ENCODE measurements around the gene IRS2. TPM values are rescaled to one million over a fixed set of nuclear protein-coding genes. Genes with fewer than 3 reads are reported as not detected.

The IRS2 gene
- total and polyA plus RNA-seq, 2 donors, result 6.5 to 11.3 TPM

DNA sequence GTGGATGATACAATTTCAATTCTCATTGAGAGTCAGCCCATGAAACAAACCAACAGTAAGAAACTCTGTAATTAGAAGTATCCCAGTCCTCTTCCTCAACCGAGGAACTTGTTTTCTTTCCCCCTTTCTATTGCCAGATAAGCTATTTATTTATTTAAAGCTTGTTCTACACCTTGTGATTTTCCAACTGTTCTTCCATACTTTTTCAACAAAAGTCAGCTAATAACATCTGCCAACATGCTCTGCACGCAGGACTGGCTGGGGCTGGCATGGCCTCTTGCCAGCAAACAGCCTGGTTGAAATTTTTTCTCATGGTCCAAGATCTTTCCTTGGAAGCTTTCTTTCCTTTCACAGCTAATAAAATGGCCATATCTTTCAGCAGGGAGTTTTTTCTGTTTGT, 2.9 kb upstream of the IRS2 start:
- DNase-seq (ENCODE audit: extremely low spot score), result no peak
- H3K4me3 ChIP-seq (ENCODE audit: low read depth, low read length), result no peak overlapping the region
- H3K36me3 ChIP-seq (ENCODE audit: insufficient read depth), result no peaks in the 10 kb centered on the region
- no peaks in the 10 kb centered on the region for H3K4me1 ChIP-seq (ENCODE audit: insufficient read depth)
- no peak overlapping the region for H3K27ac ChIP-seq (ENCODE audit: low read depth)
- 35% methylated on average over 2 of the region's 2 CpGs for WGBS

DNA sequence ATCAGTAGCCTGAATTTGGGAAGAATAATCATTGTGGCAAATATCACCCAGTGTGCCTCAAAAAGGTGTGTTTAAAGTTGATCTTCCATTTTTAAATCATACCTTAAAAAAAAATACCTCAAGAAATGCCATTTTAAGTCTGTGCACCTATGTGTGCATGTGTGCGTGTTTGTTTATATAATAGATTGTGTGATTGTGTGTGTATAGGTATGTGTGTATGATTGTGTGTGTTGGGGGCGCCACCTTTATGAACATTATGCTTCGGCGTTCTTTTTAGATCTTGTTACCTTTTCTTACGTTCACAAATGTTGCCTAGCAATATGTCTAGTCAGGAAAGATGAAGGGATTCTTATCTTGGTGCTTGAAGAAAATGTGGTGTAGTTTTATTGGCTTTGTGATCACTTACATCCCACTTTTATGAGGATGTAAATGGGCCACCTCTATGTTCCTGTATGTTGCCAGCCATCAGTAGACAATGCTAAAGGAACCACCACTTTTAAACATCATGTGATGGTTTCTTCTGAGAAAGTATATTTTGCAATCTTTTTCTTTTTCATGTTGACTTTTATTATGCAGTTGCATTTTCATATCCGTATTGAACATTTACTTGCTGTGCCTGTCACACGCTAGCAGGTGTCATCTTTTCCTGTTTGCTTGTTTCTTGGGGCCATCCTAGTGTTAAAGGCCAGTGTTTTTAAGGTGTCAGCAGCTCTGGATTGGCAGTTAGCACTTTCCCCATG, 2.2 kb upstream of the IRS2 start:
- WGBS, result 70% methylated on average over 7 of the region's 7 CpGs
- no peaks in the 10 kb centered on the region for H3K36me3 ChIP-seq (ENCODE audit: insufficient read depth)
- H3K27ac ChIP-seq (ENCODE audit: low read depth), result no peak overlapping the region
- DNase-seq (ENCODE audit: extremely low spot score), result no peak
- H3K4me1 ChIP-seq (ENCODE audit: insufficient read depth), result no peaks in the 10 kb centered on the region
- no peak overlapping the region for H3K4me3 ChIP-seq (ENCODE audit: low read depth, low read length)

DNA sequence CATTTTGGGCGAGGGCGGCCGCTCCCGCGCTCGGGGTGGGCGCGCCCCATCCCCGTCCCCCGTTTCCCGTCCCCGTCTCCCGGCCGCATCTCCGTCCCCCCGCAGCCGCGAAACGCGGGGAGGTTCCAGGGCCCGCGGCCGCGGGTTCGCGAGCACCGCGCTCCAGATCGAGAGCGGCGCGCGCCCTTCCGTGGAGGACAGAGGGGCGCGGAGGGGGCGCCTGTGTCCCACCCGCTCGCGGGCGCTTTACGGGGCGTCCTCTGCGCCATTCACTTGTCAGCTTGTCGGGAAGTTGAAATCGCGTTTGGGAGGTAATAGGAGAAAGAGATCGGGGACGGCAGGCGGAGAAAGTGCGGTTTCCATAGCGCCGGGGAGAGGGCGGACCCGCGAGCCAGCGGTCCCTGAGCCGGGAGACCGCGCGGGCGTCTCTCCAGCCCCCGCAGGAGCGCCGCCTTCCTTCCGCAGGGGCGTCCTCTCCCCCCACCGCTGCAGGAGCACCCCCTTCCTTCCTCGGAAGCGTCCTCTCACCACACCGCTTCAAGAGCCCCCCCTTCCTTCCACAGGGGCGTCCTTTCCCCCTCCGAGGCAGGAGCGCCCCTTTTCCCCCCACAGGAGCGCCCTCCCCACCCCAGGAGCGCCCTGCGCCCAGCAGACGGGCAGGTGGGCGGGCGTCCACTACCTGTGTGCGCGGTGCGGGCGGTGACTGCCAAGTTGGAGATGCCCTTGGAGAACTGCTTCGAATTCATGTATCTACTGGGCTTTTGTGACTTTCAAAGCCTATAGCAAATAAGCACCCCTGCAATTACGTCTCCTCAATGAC, 962 bp upstream of the IRS2 start:
- Histone ChIP-seq H3K4me1 (ENCODE audit: insufficient read depth) (no peaks in the 10 kb centered on the region), H3K36me3 (ENCODE audit: insufficient read depth) (peaks cover 4% of the 10 kb centered on the region), H3K27ac (ENCODE audit: low read depth) (no peak overlapping the region), H3K4me3 (ENCODE audit: low read depth, low read length) (peak overlapping the region; percentile 90)
- under 1% methylated on average over 86 of the region's 86 CpGs for WGBS
- DNase-seq (ENCODE audit: extremely low spot score), result no peak

DNA sequence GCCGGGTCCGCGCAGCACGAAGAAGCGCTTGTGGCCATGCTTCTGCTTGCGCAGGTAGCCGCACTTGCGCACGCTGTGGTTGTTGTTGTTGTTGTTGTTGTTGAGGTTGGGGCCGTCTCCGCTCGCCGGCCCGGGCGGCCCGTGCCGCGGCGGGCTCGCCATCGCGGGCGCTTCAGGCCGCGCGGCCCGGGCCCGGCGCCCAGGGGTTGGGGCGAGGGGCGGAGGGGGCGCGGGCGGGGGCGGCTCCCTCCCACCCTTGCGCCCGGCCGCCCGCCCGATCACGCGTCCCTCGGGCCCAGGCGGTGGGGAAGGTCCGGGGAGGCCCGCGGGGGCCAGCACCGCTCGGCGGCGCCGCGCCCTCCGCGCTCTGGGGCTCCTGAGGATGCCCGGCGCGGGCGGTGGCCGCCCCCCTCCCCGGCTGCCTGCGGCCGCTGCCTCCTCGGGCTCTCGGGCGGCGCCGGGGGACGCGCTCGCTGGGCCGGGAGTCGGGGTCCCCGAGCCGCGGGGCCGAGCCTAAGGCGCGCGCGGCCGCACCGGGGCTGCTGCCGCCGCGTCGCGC, 412 bp downstream of the IRS2 start:
- Histone ChIP-seq H3K36me3 (ENCODE audit: insufficient read depth) (peaks cover 4% of the 10 kb centered on the region), H3K27ac (ENCODE audit: low read depth) (peak overlapping the region; percentile 74), H3K4me1 (ENCODE audit: insufficient read depth) (peaks cover 3% of the 10 kb centered on the region), H3K4me3 (ENCODE audit: low read depth, low read length) (peak overlapping the region; percentile 90)
- DNase-seq (ENCODE audit: extremely low spot score), result no peak
- WGBS, result under 1% methylated on average over 86 of the region's 88 CpGs

DNA sequence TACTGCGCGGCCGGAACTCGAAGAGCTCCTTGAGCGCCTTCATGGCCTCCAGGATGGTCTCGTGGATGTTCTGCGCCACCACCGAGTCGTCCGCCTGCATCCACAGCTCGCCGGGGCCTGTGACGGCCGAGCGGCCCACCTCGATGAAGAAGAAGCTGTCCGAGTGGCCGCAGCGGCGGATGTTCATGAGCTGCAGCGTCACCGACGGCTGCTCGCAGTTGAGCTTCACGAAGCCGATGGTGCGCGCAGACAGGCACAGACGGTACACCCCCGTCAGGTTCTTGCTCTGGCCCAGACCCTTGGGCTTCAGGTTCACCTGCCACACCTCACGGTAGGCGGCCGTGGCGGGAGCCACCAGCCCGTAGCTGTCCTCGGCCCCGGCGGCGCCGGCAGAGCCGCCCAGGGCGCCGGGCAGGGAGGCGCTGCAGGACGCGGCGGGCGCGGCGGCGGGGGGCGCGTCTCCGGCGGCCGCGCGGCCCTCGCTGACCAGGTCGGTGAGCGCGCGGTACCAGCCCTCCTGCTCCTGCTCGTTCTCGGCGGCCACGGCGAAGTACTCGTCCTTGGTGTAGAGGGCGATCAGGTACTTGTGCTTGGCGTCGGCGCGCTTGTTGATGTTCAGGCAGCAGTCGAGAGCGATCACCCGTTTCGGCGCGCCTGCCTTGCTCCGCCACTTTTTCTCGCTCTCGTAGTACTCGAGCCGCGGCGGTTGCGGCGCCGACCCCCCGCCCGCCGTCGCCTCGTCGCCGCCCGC, 1.1 kb downstream of the IRS2 start:
- H3K4me1 ChIP-seq (ENCODE audit: insufficient read depth), result peaks cover 3% of the 10 kb centered on the region
- H3K27ac ChIP-seq (ENCODE audit: low read depth), result peak overlapping the region; percentile 44
- peaks cover 4% of the 10 kb centered on the region for H3K36me3 ChIP-seq (ENCODE audit: insufficient read depth)
- 2% methylated on average over 98 of the region's 98 CpGs for WGBS
- DNase-seq (ENCODE audit: extremely low spot score), result no peak
- H3K4me3 ChIP-seq (ENCODE audit: low read depth, low read length), result peak overlapping the region; percentile 90

DNA sequence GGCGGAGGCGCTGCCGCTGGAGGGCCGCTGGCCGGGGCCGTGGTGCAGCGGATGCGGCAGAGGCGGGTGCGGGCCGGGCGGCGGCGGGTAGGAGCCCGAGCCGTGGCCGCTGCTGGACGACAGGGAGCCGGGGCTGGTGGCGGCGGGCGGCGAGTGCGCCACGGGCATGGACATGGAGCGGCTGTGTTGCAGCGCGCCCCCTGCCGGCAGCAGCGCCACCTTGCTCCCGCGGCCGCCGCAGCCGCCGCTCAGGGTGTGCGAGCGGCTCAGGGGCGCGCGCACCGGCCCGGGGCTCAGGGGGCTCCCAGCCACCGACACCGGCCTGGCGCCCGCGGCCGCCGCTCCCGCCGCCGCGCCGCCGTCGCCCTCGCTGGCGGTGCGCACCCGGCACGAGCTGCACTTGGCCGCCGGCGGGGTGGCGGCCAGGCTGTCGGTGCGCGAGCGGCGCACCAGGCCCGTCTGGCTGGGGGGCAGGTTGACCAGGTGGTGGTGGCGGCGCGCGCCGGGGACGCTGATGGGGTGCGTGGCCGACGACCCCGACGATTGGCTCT, 1.7 kb downstream of the IRS2 start:
- Histone ChIP-seq H3K36me3 (ENCODE audit: insufficient read depth) (peaks cover 4% of the 10 kb centered on the region), H3K27ac (ENCODE audit: low read depth) (no peak overlapping the region), H3K4me3 (ENCODE audit: low read depth, low read length) (peak overlapping the region; percentile 90), H3K4me1 (ENCODE audit: insufficient read depth) (peaks cover 3% of the 10 kb centered on the region)
- no peak for DNase-seq (ENCODE audit: extremely low spot score)
- 1% methylated on average over 82 of the region's 83 CpGs for WGBS

DNA sequence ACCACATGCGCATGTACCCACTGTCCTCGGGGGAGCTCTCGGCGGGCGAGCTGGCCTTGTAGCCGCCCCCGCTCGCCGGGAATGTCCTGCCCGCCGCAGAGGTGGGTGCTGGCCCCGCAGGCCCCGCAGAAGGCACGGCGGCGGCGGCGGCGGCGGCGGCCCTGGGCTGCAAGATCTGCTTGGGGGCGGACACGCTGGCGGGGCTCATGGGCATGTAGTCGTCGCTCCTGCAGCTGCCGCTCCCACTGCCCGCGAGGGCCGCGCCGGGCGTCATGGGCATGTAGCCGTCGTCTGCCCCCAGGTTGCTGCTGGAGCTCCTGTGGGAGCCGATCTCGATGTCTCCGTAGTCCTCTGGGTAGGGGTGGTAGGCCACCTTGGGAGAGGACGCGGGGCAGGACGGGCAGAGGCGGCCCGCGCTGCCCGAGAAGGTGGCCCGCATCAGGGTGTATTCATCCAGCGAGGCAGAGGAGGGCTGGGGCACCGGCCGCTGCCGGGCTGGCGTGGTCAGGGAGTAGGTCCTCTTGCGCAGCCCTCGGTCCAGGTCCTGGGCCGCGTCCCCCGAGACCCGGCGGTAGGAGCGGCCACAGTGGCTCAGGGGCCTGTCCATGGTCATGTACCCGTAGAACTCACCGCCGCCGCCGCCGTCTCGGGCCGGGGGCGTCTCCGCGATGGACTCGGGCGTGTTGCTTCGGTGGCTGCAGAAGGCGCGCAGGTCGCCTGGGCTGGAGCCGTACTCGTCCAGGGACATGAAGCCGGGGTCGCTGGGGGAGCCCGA, 2.4 kb downstream of the IRS2 start:
- no peak overlapping the region for H3K27ac ChIP-seq (ENCODE audit: low read depth)
- 66% methylated on average over 81 of the region's 81 CpGs for WGBS
- DNase-seq (ENCODE audit: extremely low spot score), result no peak
- H3K4me1 ChIP-seq (ENCODE audit: insufficient read depth), result peaks cover 3% of the 10 kb centered on the region
- peak overlapping the region; percentile 90 for H3K4me3 ChIP-seq (ENCODE audit: low read depth, low read length)
- H3K36me3 ChIP-seq (ENCODE audit: insufficient read depth), result peaks cover 4% of the 10 kb centered on the region

DNA sequence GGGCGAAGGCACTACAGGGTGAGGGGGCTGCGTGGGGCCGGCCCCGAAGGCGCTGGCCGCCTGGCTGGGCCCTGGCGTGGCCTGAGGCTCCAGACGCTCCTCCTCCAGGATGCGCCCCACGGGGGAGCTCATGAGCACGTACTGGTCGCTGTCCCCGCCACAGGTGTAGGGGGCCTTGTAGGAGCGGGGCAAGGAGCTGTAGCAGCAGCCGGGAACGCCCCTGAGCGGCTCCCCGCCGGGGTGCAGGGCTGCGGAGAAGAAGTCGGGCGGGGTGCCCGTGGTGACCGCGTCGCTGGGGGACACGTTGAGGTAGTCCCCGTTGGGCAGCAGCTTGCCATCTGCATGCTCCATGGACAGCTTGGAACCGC, 3.0 kb downstream of the IRS2 start:
- no peak overlapping the region for H3K27ac ChIP-seq (ENCODE audit: low read depth)
- no peak overlapping the region for H3K4me3 ChIP-seq (ENCODE audit: low read depth, low read length)
- H3K36me3 ChIP-seq (ENCODE audit: insufficient read depth), result peaks cover 4% of the 10 kb centered on the region
- peaks cover 3% of the 10 kb centered on the region for H3K4me1 ChIP-seq (ENCODE audit: insufficient read depth)
- DNase-seq (ENCODE audit: extremely low spot score), result no peak
- 94% methylated on average over 29 of the region's 29 CpGs for WGBS

DNA sequence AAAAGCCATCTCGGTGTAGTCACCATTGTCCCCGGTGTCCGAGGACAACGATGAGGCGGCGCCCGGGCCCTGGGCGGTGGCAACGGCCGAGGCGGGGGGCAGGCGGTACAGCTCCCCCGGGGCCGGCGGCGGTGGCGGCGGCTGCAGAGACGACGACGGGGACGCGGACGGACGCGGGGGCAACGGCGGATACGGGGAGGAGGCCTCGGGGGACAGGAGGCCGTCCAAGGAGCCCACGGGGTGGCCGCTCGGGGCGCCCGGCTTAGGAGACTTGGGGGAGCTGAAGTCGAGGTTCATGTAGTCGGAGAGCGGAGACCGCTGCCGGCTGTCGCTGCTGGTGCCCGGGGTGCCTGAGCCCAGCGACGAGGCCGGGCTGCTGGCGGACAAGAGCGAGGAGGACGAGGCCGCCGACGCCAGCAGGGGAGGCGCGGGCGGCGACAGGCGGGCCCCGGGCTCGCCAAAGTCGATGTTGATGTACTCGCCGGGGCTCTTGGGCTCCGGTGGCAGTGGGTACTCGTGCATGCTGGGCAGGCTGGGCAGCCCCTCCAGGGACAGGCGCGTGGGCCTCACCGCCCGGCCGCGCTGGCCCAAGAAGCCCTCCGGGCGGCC, 3.5 kb downstream of the IRS2 start:
- no peak overlapping the region for H3K4me3 ChIP-seq (ENCODE audit: low read depth, low read length)
- H3K4me1 ChIP-seq (ENCODE audit: insufficient read depth), result peaks cover 3% of the 10 kb centered on the region
- H3K36me3 ChIP-seq (ENCODE audit: insufficient read depth), result peaks cover 4% of the 10 kb centered on the region
- DNase-seq (ENCODE audit: extremely low spot score), result no peak
- WGBS, result 98% methylated on average over 72 of the region's 72 CpGs
- H3K27ac ChIP-seq (ENCODE audit: low read depth), result no peak overlapping the region

DNA sequence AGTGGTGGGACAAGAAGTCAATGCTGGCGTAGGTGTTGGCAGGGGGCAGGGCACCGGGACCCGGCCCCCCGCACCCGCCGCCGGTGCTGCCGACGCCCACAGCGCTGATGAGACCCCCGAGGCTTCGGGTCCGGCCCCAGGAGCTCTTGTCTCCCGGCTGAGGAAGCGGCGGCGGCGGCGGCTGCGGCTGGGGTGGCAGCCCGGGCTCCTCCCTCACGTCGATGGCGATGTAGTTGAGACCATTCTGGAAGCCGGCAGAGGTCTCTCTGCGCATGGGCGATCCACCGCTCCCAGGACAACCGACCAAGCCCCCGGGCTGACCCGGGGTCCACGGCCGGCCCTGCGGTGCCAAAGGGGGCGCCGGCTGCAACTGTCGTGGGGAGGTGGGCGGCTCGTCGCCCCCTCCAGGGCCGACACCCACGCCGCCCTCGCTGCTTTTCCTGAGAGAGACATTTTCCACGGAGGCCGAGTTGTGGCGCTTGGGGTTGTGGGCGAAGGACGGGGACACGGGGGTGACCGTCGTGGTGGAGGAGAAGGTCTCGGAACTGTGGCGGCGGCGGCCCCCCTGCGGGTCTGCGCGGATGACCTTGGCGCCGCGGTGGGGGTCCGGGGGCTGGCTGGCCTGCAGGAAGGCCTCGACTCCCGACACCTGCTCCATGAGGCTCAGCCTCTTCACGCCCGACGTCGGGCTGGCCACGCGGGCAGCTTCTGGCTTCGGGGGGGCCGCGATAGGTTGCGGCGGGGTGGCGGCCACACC, 4.1 kb downstream of the IRS2 start:
- peaks cover 4% of the 10 kb centered on the region for H3K36me3 ChIP-seq (ENCODE audit: insufficient read depth)
- no peak overlapping the region for H3K27ac ChIP-seq (ENCODE audit: low read depth)
- peaks cover 3% of the 10 kb centered on the region for H3K4me1 ChIP-seq (ENCODE audit: insufficient read depth)
- no peak for DNase-seq (ENCODE audit: extremely low spot score)
- H3K4me3 ChIP-seq (ENCODE audit: low read depth, low read length), result no peak overlapping the region
- WGBS, result 96% methylated on average over 77 of the region's 77 CpGs

DNA sequence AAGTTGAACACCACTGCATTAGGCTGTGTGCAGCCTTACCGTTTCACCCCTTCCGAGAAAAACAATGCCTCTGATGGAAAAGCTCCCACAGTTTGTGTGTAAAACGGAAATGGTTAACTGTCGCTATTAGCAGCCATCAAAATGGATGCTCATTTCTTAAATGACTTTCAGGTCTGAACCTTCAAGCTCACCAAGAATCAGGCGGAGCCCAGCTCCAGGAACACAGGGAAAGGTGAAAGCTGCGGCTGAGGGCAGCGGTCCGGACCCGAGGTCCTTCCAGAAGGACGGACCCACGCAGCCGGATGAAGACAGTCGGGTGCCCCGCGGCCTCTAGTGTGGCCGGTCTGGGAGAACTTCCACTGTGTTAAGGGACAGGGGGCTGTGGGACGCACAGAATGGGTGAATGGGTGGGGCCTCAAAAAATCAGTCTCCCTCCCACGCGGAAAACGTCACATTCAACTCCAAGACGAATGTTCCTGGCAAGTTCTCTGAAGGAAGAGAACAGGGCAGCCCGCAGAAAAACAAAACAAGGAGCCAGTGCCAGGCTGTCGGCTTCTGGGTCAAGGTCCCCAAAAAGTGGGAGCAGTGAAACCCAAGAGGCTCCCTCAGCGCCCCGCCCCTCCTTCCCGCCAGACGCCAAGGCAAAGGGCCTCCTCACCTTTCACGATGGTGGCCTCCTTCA, 4.9 kb downstream of the IRS2 start:
- Histone ChIP-seq H3K36me3 (ENCODE audit: insufficient read depth) (peaks cover 4% of the 10 kb centered on the region), H3K27ac (ENCODE audit: low read depth) (no peak overlapping the region), H3K4me3 (ENCODE audit: low read depth, low read length) (peak overlapping the region; percentile 21), H3K4me1 (ENCODE audit: insufficient read depth) (peaks cover 3% of the 10 kb centered on the region)
- 73% methylated on average over 28 of the region's 28 CpGs for WGBS
- DNase-seq (ENCODE audit: extremely low spot score), result no peak
